IPS DF 4.7 (cell line): Measurements from ENCODE around the gene LENEP.

ENCODE experiments used
- DNase-seq: peaks from one replicate; pipeline ENCODE4 v3.0.0-alpha.2; 2013; ENCODE audit warnings: low spot score; ENCODE audit errors: extremely low read depth

The LENEP gene

GRCh38 chr1:154998818-154999570 is 5.6 kb downstream of the LENEP start:
- no peak for DNase-seq

GRCh38 chr1:154999571-155000410 is 6.4 kb downstream of the LENEP start:
- no peak for DNase-seq

- DNase-seq = no peak
Observed at GRCh38 chr1:155000411-155000725, 7.0 kb downstream of the LENEP start.

- no peak for DNase-seq
Observed at GRCh38 chr1:155000726-155001424, 7.5 kb downstream of the LENEP start.

GRCh38 chr1:155001425-155001674 is 8.0 kb downstream of the LENEP start:
- no peak for DNase-seq

GRCh38 chr1:155001675-155002463 is 8.5 kb downstream of the LENEP start:
- no peak for DNase-seq

- DNase-seq = no peak
Observed at GRCh38 chr1:155002464-155003226, 9.3 kb downstream of the LENEP start, which contains the start of gene ZBTB7B. Gene ZBTB7B, plus strand, starts transcription at chr1:155002802. Its CDS starts 11,859 bp downstream, at chr1:155014661.

GRCh38 chr1:155003227-155003765 is 9.9 kb downstream of the LENEP start:
- no peak for DNase-seq

- DNase-seq = no peak
Observed at GRCh38 chr1:155003766-155004351, 10.5 kb downstream of the LENEP start.

- DNase-seq = no peak
Observed at GRCh38 chr1:155004352-155005075, 11.1 kb downstream of the LENEP start.

- DNase-seq = no peak
Observed at GRCh38 chr1:155005076-155006011, 12.0 kb downstream of the LENEP start.

GRCh38 chr1:155006601-155007101 is 13.3 kb downstream of the LENEP start:
- DNase-seq = no peak

GRCh38 chr1:155007251-155007828 is 14.0 kb downstream of the LENEP start:
- no peak for DNase-seq

- DNase-seq = no peak
Observed at GRCh38 chr1:155008015-155008941, 14.9 kb downstream of the LENEP start.

GRCh38 chr1:155009221-155009711 is 15.9 kb downstream of the LENEP start:
- DNase-seq = no peak

GRCh38 chr1:155009742-155010141 is 16.4 kb downstream of the LENEP start:
- no peak for DNase-seq
